ENCODE measurements around the gene HNRNPA3.
"Not testable (repeated sequence)": the region's sequence is repeated elsewhere in the genome, so short reads cannot be mapped to it uniquely, and the experiment has no call there.

Gene HNRNPA3

GRCh38 chr2:177234267-177234666 lies 21.7 kb downstream of the HNRNPA3 start:
- DNase-seq (ENCODE audit: low spot score): no peak

GRCh38 chr2:177235855-177236437 lies 23.4 kb downstream of the HNRNPA3 start:
- DNase-seq (ENCODE audit: low spot score): no peak

- no peak for DNase-seq (ENCODE audit: low spot score)
Measured at GRCh38 chr2:177237932-177238331, 25.3 kb downstream of the HNRNPA3 start.

- DNase-seq (ENCODE audit: low spot score): no peak
Measured at GRCh38 chr2:177239053-177239452, 26.5 kb downstream of the HNRNPA3 start.

- no peak for DNase-seq (ENCODE audit: low spot score)
Measured at GRCh38 chr2:177239932-177240630, 27.5 kb downstream of the HNRNPA3 start.

- no peak for DNase-seq (ENCODE audit: low spot score)
Measured at GRCh38 chr2:177241711-177242120, 29.1 kb downstream of the HNRNPA3 start.

- no peak for DNase-seq (ENCODE audit: low spot score)
Measured at GRCh38 chr2:177242121-177242987, 29.8 kb downstream of the HNRNPA3 start.

- no peak for DNase-seq (ENCODE audit: low spot score)
Measured at GRCh38 chr2:177243073-177243472, 30.5 kb downstream of the HNRNPA3 start.

- DNase-seq (ENCODE audit: low spot score): no peak
Measured at GRCh38 chr2:177243476-177243875, 30.9 kb downstream of the HNRNPA3 start.

GRCh38 chr2:177244244-177244771 lies 31.7 kb downstream of the HNRNPA3 start:
- no peak for DNase-seq (ENCODE audit: low spot score)

GRCh38 chr2:177245010-177245422 lies 32.4 kb downstream of the HNRNPA3 start:
- DNase-seq (ENCODE audit: low spot score): no peak

- DNase-seq (ENCODE audit: low spot score): no peak
Measured at GRCh38 chr2:177246000-177246399, 33.4 kb downstream of the HNRNPA3 start.

- DNase-seq (ENCODE audit: low spot score): not testable (repeated sequence)
Measured at GRCh38 chr2:177246523-177247030, 34.0 kb downstream of the HNRNPA3 start.

GRCh38 chr2:177247693-177248262 lies 35.2 kb downstream of the HNRNPA3 start:
- no peak for DNase-seq (ENCODE audit: low spot score)

GRCh38 chr2:177249038-177249437 lies 36.4 kb downstream of the HNRNPA3 start:
- DNase-seq (ENCODE audit: low spot score): no peak

GRCh38 chr2:177250461-177250860 lies 37.9 kb downstream of the HNRNPA3 start:
- DNase-seq (ENCODE audit: low spot score): no peak

- DNase-seq (ENCODE audit: low spot score): no peak
Measured at GRCh38 chr2:177251165-177251542, 38.6 kb downstream of the HNRNPA3 start.

GRCh38 chr2:177252808-177253531 lies 40.4 kb downstream of the HNRNPA3 start:
- DNase-seq (ENCODE audit: low spot score): no peak

- DNase-seq (ENCODE audit: low spot score): no peak
Measured at GRCh38 chr2:177253704-177254103, 41.1 kb downstream of the HNRNPA3 start.

GRCh38 chr2:177254433-177255226 lies 42.0 kb downstream of the HNRNPA3 start:
- no peak for DNase-seq (ENCODE audit: low spot score)

GRCh38 chr2:177255227-177255601 lies 42.6 kb downstream of the HNRNPA3 start:
- no peak for DNase-seq (ENCODE audit: low spot score)

Measured in HuH-7.5 (cell line).